Fibroblast of lung (primary cell): ENCODE data around the gene CDKAL1.

Source experiments
- CTCF ChIP-seq, 2 donors: IDR thresholded peaks in 1 of 2; conservative IDR thresholded peaks in 1 of 2; 1 replicate in 1 of 2; 2 replicates in 1 of 2; pipeline ENCODE4 v1.5.1; 2011 to 2012; ENCODE audit warnings: low read length in 2 of 2, control low read depth in 1 of 2, inconsistent platforms in 1 of 2, low read depth in 1 of 2, mild to moderate bottlenecking in 1 of 2
- EZH2 ChIP-seq: IDR thresholded peaks from 2 replicates; pipeline ENCODE4 v1.5.1; 2012; ENCODE audit warnings: low read length, control low read depth, mild to moderate bottlenecking; ENCODE audit errors: missing control alignments

- TF ChIP-seq CTCF (conservative IDR thresholded peaks at IDR 0.05 in 1 of 2, IDR thresholded peaks at IDR 0.05 in 1 of 2; ENCODE audit: low read depth in 1 of 2, low read length in 2 of 2) (no peak), EZH2 (no peak)
These were observed 159.3 kb downstream of the CDKAL1 start for GRCh38 chr6:20693466-20694063.
